Body of pancreas (tissue), 4 donors: ENCODE data around the gene RASA4B. TPM values are rescaled to one million over a fixed set of nuclear protein-coding genes. Genes with fewer than 3 reads are reported as not detected.

Experiments
- ATAC-seq: fragments of 150-250 bp; one replicate; pipeline ENCODE4 v1.9.1; 2016
- DNase-seq, 4 donors: peaks; one replicate each; pipeline ENCODE4 v3.0.0-alpha.2; 2019
- H3K27ac ChIP-seq, 4 donors: fragments of 200-600 bp; sonication (generic); 1 replicate in 3 of 4; 2 replicates in 1 of 4; pipeline versions ENCODE4 v1.5.1 to v1.6.1; 2016 to 2019; ENCODE audit warnings: mild to moderate bottlenecking in 1 of 4, mixed read lengths in 1 of 4, moderate library complexity in 1 of 4
- H3K27me3 ChIP-seq, 2 donors: fragments of 200-600 bp; sonication (generic); one replicate each; pipeline ENCODE4 v1.6.0; 2016; ENCODE audit warnings: mild to moderate bottlenecking in 1 of 2
- H3K36me3 ChIP-seq, 2 donors: fragments of 200-600 bp; sonication (generic); replicated peaks in 1 of 2; 2 replicates each; pipeline ENCODE4 v1.5.1; 2016; ENCODE audit warnings: low read depth in 2 of 2; ENCODE audit not compliant: insufficient read depth in 1 of 2
- H3K4me1 ChIP-seq: fragments of 200-600 bp; sonication (generic); one replicate; pipeline ENCODE4 v1.6.0; 2016
- H3K4me3 ChIP-seq, 2 donors: fragments of 200-600 bp; sonication (generic); 1 replicate in 1 of 2; 2 replicates in 1 of 2; pipeline ENCODE4 v1.5.1; 2016 to 2019
- H3K9me3 ChIP-seq, 3 donors: fragments of 200-600 bp; sonication (generic); 1 replicate in 2 of 3; 2 replicates in 1 of 3; pipeline ENCODE4 v1.5.1; 2016
- POLR2A ChIP-seq, 3 donors: fragments of 450-650 bp; IDR thresholded peaks; one replicate each; pipeline ENCODE4 v1.6.1; 2016; ENCODE audit warnings: antibody characterized with exemption in 3 of 3, mild to moderate bottlenecking in 2 of 3
- WGBS, 2 donors: methylation state at CpG; one replicate each; pipeline ENCODE4 v1.1.5; 2017; 5-methylcytosine and 5-hydroxymethylcytosine counted together
- intact Hi-C: fragments of 100-400 bp; cut with DNase I; formaldehyde crosslinking; loops from one replicate; pipeline ENCODE4 v1.15.1; 2023
- total RNA-seq, 2 donors: library from RNA; depleted of rRNA; stranded (reverse); fragments of >200 nt; gene quantifications; one replicate each; pipeline ENCODE4 v1.1.0, GENCODE V29; 2016
- TF ChIP-seq, protein P1 (sequence below), 7 experiments: fragments of 450-650 bp in 4 of 7; fragments of 200-600 bp in 3 of 7; sonication (generic) in 3 of 7; IDR thresholded peaks; one replicate each; pipeline ENCODE4 v1.5.1; 2016 to 2019; ENCODE audit warnings: antibody characterized with exemption in 7 of 7

Gene RASA4B
- total RNA-seq, 2 donors from 2014 or later = 5.3 to 12.5 TPM

DNA sequence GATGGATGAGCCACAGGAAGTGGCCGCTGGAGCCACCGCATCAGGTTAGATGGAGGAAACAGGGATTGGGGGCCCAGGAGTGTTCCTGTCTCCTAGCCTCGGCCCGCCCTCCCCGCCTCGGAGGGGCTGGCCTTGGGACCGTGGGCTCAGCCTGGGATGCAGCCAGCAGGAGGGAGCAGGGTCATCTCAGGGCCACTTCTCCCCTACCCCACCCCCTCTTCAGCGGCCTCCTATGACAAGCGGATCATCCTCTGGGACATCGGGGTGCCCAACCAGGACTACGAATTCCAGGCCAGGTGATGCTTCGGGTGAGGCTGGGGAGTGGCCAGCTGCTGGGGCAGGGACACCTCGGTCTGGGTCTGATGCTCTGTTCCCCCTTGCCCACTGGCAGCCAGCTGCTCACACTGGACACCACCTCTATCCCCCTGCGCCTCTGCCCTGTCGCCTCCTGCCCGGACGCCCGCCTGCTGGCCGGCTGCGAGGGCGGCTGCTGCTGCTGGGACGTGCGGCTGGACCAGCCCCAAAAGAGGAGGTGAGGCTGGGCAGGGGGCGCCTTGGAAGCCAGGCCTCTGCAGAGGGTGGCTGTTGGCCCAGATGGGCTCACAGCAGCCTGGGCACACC lies 48.1 kb downstream of the RASA4B start:
- no peak for ATAC-seq
- Histone ChIP-seq H3K9me3 (no peaks in the 10 kb centered on the region), H3K27ac (no peak overlapping the region), H3K27me3 (no peaks in the 10 kb centered on the region), H3K4me3 (no peak overlapping the region), H3K36me3 (peaks cover 0 to 4% of the 10 kb centered on the region in 2 donors), H3K4me1 (peaks cover 8% of the 10 kb centered on the region)
- WGBS, 2 donors = 88 to 89% methylated on average over 15 to 23 of the region's 24 CpGs
- intact Hi-C loops = no loop called here
- TF ChIP-seq, protein P1, sequence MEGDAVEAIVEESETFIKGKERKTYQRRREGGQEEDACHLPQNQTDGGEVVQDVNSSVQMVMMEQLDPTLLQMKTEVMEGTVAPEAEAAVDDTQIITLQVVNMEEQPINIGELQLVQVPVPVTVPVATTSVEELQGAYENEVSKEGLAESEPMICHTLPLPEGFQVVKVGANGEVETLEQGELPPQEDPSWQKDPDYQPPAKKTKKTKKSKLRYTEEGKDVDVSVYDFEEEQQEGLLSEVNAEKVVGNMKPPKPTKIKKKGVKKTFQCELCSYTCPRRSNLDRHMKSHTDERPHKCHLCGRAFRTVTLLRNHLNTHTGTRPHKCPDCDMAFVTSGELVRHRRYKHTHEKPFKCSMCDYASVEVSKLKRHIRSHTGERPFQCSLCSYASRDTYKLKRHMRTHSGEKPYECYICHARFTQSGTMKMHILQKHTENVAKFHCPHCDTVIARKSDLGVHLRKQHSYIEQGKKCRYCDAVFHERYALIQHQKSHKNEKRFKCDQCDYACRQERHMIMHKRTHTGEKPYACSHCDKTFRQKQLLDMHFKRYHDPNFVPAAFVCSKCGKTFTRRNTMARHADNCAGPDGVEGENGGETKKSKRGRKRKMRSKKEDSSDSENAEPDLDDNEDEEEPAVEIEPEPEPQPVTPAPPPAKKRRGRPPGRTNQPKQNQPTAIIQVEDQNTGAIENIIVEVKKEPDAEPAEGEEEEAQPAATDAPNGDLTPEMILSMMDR (IDR thresholded peaks at IDR 0.05) = no peak
- no peak for TF ChIP-seq POLR2A (IDR thresholded peaks at IDR 0.05)
- no peak for DNase-seq

DNA sequence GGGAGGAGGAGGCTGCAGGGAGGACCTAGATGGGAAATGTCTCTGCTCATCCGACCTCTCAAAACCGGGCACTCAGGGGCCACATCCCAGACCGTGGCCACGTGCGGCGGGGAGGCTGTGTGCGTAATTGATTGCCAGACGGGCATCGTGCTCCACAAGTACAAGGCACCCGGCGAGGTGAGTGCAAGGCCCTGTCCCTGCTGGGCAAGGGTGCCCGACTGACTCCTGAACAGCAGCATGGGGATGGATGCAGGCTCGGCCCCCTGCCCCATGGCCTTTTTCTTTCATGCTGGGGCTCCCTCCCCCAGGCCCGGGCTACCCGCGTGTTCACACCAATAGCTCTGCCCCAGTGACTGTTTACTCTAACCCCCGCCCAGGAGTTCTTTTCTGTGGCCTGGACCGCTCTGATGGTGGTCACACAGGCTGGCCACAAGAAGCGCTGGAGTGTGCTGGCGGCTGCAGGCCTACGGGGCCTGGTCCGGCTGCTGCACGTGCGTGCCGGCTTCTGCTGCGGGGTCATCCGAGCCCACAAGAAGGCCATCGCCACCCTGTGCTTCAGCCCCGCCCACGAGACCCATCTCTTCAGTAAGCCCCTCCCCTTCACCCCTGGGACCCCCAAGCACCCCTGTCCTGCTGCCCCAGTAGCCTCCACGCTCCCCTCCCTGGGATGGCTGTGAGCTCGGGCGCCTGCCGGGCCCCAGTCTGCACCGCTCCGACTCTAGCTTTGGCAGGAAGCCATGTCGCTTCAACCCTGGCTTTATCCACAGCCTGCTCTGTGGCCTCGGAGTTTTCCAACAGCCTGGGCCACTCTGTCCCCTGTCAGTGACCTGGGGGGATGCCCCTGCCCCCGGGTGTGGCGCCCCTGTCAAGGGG lies 48.9 kb downstream of the RASA4B start:
- Histone ChIP-seq H3K27me3 (no peaks in the 10 kb centered on the region), H3K9me3 (no peaks in the 10 kb centered on the region), H3K36me3 (peaks cover 0 to 4% of the 10 kb centered on the region in 2 donors), H3K27ac (no peak overlapping the region), H3K4me1 (peaks cover 13% of the 10 kb centered on the region), H3K4me3 (no peak overlapping the region)
- intact Hi-C loops = no loop called here
- TF ChIP-seq, protein P1 (IDR thresholded peaks at IDR 0.05) = no peak
- TF ChIP-seq POLR2A (IDR thresholded peaks at IDR 0.05) = no peak
- no peak for ATAC-seq
- 87 to 90% methylated on average over 22 to 39 of the region's 40 CpGs for whole genome bisulfite sequencing, 2 donors
- DNase-seq = no peak

DNA sequence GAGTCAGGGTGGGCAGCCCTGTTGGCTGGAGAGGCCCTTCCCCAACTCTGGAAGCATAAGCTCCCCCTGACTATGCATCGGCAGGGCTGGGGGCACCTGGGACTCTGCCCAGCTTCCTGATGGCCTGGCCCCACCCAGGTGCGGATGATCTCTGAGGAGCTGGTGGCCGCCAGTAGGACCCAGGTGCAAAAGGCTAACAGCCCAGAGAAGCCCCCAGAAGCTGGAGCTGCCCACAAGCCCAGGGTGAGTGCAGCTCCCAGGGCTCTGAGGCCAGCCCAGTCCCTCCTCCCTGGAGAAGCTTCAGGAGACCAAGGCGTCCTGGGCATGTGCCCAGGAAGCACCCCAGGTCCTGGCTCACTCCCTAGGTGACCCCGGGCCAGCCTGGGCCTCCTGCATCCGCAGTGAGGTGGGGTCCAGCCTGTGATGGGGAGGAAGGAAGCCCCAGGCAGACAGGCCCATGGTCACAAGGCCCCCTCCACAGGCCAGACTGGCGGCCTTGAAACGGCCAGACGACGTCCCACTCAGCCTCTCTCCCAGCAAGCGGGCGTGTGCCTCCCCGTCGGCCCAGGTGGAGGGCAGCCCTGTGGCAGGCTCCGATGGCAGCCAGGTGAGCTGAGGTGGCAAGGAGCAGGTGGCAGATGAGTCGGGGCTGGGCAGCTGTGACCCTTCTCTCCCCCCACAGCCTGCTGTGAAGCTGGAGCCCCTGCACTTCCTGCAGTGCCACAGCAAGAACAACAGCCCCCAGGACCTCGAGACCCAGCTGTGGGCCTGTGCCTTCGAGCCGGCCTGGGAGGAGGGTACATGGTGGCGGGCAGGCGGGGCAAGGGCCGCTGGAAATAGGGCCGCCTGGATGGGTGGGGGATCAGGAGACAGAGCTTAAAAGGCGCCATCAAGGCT lies 49.7 kb downstream of the RASA4B start:
- no peak for ATAC-seq
- intact Hi-C loops = no loop called here
- H3K27me3 ChIP-seq = no peaks in the 10 kb centered on the region
- no peak for TF ChIP-seq POLR2A (IDR thresholded peaks at IDR 0.05)
- TF ChIP-seq, protein P1 (IDR thresholded peaks at IDR 0.05) = no peak
- H3K4me1 ChIP-seq = peaks cover 18% of the 10 kb centered on the region
- no peak for DNase-seq
- H3K36me3 ChIP-seq = peaks cover 0 to 4% of the 10 kb centered on the region in 2 donors
- no peak overlapping the region for H3K4me3 ChIP-seq
- 86 to 87% methylated on average over 6 to 24 of the region's 24 CpGs for WGBS, 2 donors
- no peak overlapping the region for H3K27ac ChIP-seq
- no peaks in the 10 kb centered on the region for H3K9me3 ChIP-seq

DNA sequence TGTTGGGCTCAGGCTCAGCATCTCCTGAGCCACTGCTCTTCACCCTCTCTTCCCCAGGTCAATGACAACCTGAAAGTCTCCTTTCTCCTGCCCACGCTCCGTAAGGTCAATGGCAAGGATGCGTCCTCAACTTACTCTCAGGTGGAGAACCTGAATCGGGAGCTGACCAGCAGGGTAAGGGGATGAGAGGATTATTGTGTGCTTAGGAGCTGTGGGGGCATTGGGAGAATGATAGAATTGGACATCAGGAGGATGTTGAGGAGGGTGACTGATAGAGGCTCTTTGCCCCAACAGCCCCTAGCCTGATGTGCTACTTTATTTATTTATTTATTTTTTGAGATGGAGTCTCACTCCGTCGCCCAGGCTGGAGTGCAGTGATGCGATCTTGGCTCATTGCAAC lies 51.5 kb downstream of the RASA4B start:
- TF ChIP-seq, protein P1 (IDR thresholded peaks at IDR 0.05) = no peak
- no peak for TF ChIP-seq POLR2A (IDR thresholded peaks at IDR 0.05)
- H3K27ac ChIP-seq = no peak overlapping the region
- intact Hi-C loops = no loop called here
- no peaks in the 10 kb centered on the region for H3K9me3 ChIP-seq
- H3K4me3 ChIP-seq = no peak overlapping the region
- H3K27me3 ChIP-seq = no peaks in the 10 kb centered on the region
- ATAC-seq (no peak), DNase-seq (no peak)
- H3K4me1 ChIP-seq = peaks cover 18% of the 10 kb centered on the region
- no peaks in the 10 kb centered on the region for H3K36me3 ChIP-seq
- WGBS, 2 donors = 93 to 96% methylated on average over 5 to 7 of the region's 7 CpGs
